Peyer's patch (tissue), 4 donors: ENCODE data around the gene TCL1B. TPM values are rescaled to one million over a fixed set of nuclear protein-coding genes. Genes with fewer than 3 reads are reported as not detected.

Source experiments
- DNase-seq, 3 donors: peaks; one replicate each; pipeline ENCODE4 v3.0.0-alpha.2; 2017 to 2019
- H3K27ac ChIP-seq, 4 donors: fragments of 200-600 bp; sonication (generic); one replicate each; pipeline ENCODE4 v1.5.1; 2016 to 2019
- H3K27me3 ChIP-seq, 2 donors: fragments of 200-600 bp; sonication (generic); one replicate each; pipeline ENCODE4 v1.5.1; 2019
- H3K36me3 ChIP-seq, 3 donors: fragments of 200-600 bp; sonication (generic); one replicate each; pipeline ENCODE4 v1.5.1; 2016 to 2019
- H3K4me1 ChIP-seq, 4 donors: fragments of 200-600 bp; sonication (generic); one replicate each; pipeline ENCODE4 v1.5.1; 2016 to 2019
- H3K4me3 ChIP-seq, 4 donors: fragments of 200-600 bp; sonication (generic); 1 replicate in 3 of 4; 2 replicates in 1 of 4; pipeline ENCODE4 v1.5.1; 2016 to 2019; ENCODE audit warnings: mild to moderate bottlenecking in 1 of 4
- H3K9me3 ChIP-seq, 4 donors: fragments of 200-600 bp; sonication (generic); one replicate each; pipeline ENCODE4 v1.5.1; 2016 to 2019; ENCODE audit warnings: mild to moderate bottlenecking in 1 of 4
- CTCF ChIP-seq, 6 experiments: fragments of 450-650 bp in 4 of 6; fragments of 200-600 bp in 2 of 6; sonication (generic) in 1 of 6; IDR thresholded peaks; one replicate each; pipeline ENCODE4 v1.5.1; 2017 to 2019; ENCODE audit warnings: antibody characterized with exemption in 6 of 6, mild to moderate bottlenecking in 3 of 6, moderate library complexity in 1 of 6
- POLR2A ChIP-seq, 2 donors: fragments of 450-650 bp; IDR thresholded peaks; one replicate each; pipeline ENCODE4 v1.5.1; 2017; ENCODE audit warnings: antibody characterized with exemption in 2 of 2, mild to moderate bottlenecking in 2 of 2, moderate library complexity in 2 of 2
- total RNA-seq, 4 donors: library from RNA; depleted of rRNA; stranded (reverse); fragments of >200 nt; gene quantifications; one replicate each; pipeline ENCODE4 v1.1.0, GENCODE V29; 2016

The TCL1B gene
- total RNA-seq, 4 donors from 2014 or later: not detected

GRCh38 chr14:95703341-95703740 lies 17.1 kb downstream of the TCL1B start:
- Histone ChIP-seq H3K9me3 (no peaks in the 10 kb centered on the region), H3K4me3 (no peak overlapping the region), H3K36me3 (no peaks in the 10 kb centered on the region), H3K27me3 (no peaks in the 10 kb centered on the region), H3K4me1 (no peaks in the 10 kb centered on the region), H3K27ac (no peak overlapping the region)
- TF ChIP-seq POLR2A (IDR thresholded peaks at IDR 0.05): no peak
- TF ChIP-seq CTCF (IDR thresholded peaks at IDR 0.05): no peak
- no peak for DNase-seq

GRCh38 chr14:95703805-95704204 lies 17.6 kb downstream of the TCL1B start:
- H3K27ac ChIP-seq: no peak overlapping the region
- no peak for DNase-seq
- H3K9me3 ChIP-seq: no peaks in the 10 kb centered on the region
- no peaks in the 10 kb centered on the region for H3K4me1 ChIP-seq
- TF ChIP-seq POLR2A (IDR thresholded peaks at IDR 0.05): no peak
- H3K4me3 ChIP-seq: no peak overlapping the region
- no peaks in the 10 kb centered on the region for H3K27me3 ChIP-seq
- H3K36me3 ChIP-seq: no peaks in the 10 kb centered on the region

GRCh38 chr14:95705518-95705917 lies 19.3 kb downstream of the TCL1B start:
- no peaks in the 10 kb centered on the region for H3K9me3 ChIP-seq
- no peaks in the 10 kb centered on the region for H3K36me3 ChIP-seq
- no peak for DNase-seq
- H3K27ac ChIP-seq: no peak overlapping the region
- no peaks in the 10 kb centered on the region for H3K27me3 ChIP-seq
- no peaks in the 10 kb centered on the region for H3K4me1 ChIP-seq
- no peak for TF ChIP-seq CTCF (IDR thresholded peaks at IDR 0.05)
- no peak for TF ChIP-seq POLR2A (IDR thresholded peaks at IDR 0.05)
- no peak overlapping the region for H3K4me3 ChIP-seq

GRCh38 chr14:95707327-95707726 lies 21.1 kb downstream of the TCL1B start:
- Histone ChIP-seq H3K4me3 (no peak overlapping the region), H3K4me1 (no peaks in the 10 kb centered on the region), H3K9me3 (no peaks in the 10 kb centered on the region), H3K36me3 (no peaks in the 10 kb centered on the region), H3K27ac (no peak overlapping the region), H3K27me3 (no peaks in the 10 kb centered on the region)
- TF ChIP-seq CTCF (IDR thresholded peaks at IDR 0.05): no peak
- TF ChIP-seq POLR2A (IDR thresholded peaks at IDR 0.05): no peak
- DNase-seq: no peak

GRCh38 chr14:95710106-95710505 lies 23.9 kb downstream of the TCL1B start:
- Histone ChIP-seq H3K36me3 (no peaks in the 10 kb centered on the region), H3K4me1 (no peaks in the 10 kb centered on the region)
- TF ChIP-seq POLR2A (IDR thresholded peaks at IDR 0.05) (no peak), CTCF (IDR thresholded peaks at IDR 0.05) (no peak)

GRCh38 chr14:95711476-95712176 lies 25.4 kb downstream of the TCL1B start:
- Histone ChIP-seq H3K36me3 (no peaks in the 10 kb centered on the region), H3K27me3 (peaks cover 0 to 6% of the 10 kb centered on the region in 2 donors), H3K27ac (peak overlapping the region in 1 of 4 donors; percentile 55), H3K4me3 (peak overlapping the region in 1 of 4 donors; percentile 15), H3K9me3 (no peaks in the 10 kb centered on the region), H3K4me1 (no peaks in the 10 kb centered on the region)
- DNase-seq: no peak
- TF ChIP-seq POLR2A (IDR thresholded peaks at IDR 0.05): no peak
- no peak for TF ChIP-seq CTCF (IDR thresholded peaks at IDR 0.05)

More at GRCh38 chr14:95710106-95710505, 23.9 kb downstream of the TCL1B start:
- H3K4me3 ChIP-seq: no peak overlapping the region
- no peak for DNase-seq
- H3K27ac ChIP-seq: peak overlapping the region in 1 of 4 donors; percentile 25
- no peaks in the 10 kb centered on the region for H3K9me3 ChIP-seq
- peaks cover 0 to 6% of the 10 kb centered on the region in 2 donors for H3K27me3 ChIP-seq
